Bronchial epithelial cell (primary cell): ENCODE data around the gene ORM2. TPM values are rescaled to one million over a fixed set of nuclear protein-coding genes. Genes with fewer than 3 reads are reported as not detected.

Source experiments
- DNase-seq: peaks from one replicate; pipeline ENCODE4 v3.0.0-alpha.2; 2010; ENCODE audit warnings: low read depth
- FAIRE-seq: peaks from 2 replicates; lab custom pipeline; 2011; peaks lifted over from hg19 to GRCh38; lab: Jason Lieb, UNC
- H3K27me3 ChIP-seq: 2 replicates; pipeline ENCODE4 v1.5.1; 2011; ENCODE audit warnings: low read length; ENCODE audit not compliant: control insufficient read depth, insufficient read depth
- H3K36me3 ChIP-seq: 2 replicates; pipeline ENCODE4 v1.5.1; 2011; ENCODE audit warnings: low read length; ENCODE audit not compliant: control insufficient read depth, insufficient read depth
- H3K4me3 ChIP-seq: 2 replicates; pipeline ENCODE4 v1.5.1; 2011; ENCODE audit warnings: mild to moderate bottlenecking, low read depth, low read length, control low read depth
- total RNA-seq: library from RNA; depleted of rRNA; stranded (reverse); fragments of >200 nt; gene quantifications from 2 replicates; pipeline ENCODE4 v1.2.1, GENCODE V29; 2014
- TF ChIP-seq, protein P1 (sequence below): IDR thresholded peaks from 2 replicates; pipeline ENCODE4 v1.5.1; 2011; ENCODE audit warnings: mild to moderate bottlenecking, moderate library complexity, low read length, control low read depth, inconsistent platforms; ENCODE audit not compliant: insufficient read depth, severe bottlenecking

ORM2 gene
- total RNA-seq, 1 donor from 2014 or later = not detected

DNA sequence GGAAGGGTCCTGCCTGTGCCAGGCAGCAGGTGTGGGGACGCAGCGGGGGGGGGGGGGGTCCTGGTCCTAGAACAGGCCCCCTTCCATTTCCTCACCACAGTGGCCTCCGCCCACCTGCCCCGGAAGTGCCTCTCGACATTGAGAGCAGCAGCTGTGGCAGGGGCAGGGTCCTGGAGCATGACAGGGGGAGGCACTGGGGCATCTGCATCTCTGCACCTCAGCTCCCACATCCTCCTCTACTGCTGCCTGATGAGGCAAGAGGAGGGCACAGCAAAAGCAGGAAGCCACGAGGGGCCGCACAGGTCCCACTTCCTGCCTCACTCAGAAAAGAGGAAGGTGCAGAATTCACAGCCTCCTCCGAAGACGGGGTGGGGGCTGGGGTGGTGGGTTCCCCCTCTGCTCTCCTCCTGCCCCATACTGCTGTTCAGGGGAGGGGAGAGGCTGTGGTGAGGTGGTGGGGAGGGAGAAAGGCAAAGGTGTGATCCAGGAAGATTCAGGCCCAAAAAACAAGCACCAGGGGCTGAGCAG is 43.3 kb downstream of the ORM2 start:
- peaks cover 4% of the 10 kb centered on the region for H3K36me3 ChIP-seq
- TF ChIP-seq, protein P1, sequence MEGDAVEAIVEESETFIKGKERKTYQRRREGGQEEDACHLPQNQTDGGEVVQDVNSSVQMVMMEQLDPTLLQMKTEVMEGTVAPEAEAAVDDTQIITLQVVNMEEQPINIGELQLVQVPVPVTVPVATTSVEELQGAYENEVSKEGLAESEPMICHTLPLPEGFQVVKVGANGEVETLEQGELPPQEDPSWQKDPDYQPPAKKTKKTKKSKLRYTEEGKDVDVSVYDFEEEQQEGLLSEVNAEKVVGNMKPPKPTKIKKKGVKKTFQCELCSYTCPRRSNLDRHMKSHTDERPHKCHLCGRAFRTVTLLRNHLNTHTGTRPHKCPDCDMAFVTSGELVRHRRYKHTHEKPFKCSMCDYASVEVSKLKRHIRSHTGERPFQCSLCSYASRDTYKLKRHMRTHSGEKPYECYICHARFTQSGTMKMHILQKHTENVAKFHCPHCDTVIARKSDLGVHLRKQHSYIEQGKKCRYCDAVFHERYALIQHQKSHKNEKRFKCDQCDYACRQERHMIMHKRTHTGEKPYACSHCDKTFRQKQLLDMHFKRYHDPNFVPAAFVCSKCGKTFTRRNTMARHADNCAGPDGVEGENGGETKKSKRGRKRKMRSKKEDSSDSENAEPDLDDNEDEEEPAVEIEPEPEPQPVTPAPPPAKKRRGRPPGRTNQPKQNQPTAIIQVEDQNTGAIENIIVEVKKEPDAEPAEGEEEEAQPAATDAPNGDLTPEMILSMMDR = no peak
- H3K27me3 ChIP-seq = no peaks in the 10 kb centered on the region
- no peak for FAIRE-seq
- H3K4me3 ChIP-seq = no peak overlapping the region
- DNase-seq = no peak

DNA sequence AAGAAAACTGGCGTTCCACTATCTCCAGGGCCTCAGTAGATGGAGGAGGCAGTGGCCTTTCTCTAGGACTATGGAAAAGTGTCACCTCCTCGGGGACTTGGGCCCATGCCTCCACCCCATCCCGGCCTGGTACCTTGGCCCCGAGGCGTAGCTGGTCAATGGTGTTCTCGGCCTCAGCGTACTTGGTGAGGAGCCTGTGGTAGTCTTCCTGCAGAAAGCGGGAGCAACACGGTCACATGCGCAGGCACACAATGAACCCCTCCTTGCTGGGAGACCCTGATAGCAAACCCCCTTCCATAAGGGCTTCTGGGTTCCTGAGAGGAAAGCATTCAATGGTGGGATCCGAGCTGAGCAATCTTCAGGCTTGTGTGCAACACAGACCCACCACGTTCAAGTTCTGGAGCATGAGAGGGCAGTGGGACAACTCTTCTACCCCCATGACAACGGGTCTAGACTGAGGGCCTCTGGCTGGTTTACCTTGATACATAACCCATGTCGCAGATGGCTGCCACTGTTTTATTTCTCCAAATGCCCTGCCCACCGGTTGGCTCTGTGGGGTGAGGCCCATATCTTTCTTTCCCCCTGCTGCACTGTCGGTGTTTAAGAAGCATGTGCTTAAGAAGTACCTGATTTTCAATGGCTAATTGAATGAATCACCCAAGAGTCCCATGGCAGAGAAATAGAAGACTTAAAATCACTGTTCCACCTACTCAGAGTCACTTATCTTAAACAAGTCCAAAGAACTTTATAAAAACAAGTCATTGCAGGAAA is 44.5 kb downstream of the ORM2 start:
- Histone ChIP-seq H3K36me3 (peaks cover 4% of the 10 kb centered on the region), H3K4me3 (no peak overlapping the region), H3K27me3 (no peaks in the 10 kb centered on the region)
- TF ChIP-seq, protein P1 = no peak
- DNase-seq (no peak), FAIRE-seq (no peak)

DNA sequence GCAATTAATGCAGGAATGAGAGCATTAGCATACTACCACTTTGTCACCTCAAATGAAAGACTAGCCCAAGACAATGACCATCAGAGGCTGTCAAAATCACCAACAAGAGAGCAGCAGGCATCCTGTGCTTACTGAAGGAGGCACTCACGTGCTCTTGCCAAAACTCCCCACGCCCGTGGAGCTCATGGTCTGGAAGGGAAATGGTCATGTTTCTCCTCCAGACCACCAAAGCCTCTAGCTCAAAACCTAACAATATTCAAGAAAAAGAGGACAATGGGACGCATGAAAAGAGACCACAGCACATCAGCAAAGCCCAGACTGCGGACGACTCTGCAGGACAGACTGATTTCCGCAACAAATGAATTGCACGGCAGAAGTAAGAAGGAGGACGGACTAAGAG is 45.3 kb downstream of the ORM2 start:
- no peak for FAIRE-seq
- Histone ChIP-seq H3K36me3 (peaks cover 7% of the 10 kb centered on the region), H3K27me3 (no peaks in the 10 kb centered on the region), H3K4me3 (no peak overlapping the region)
- DNase-seq = no peak
- TF ChIP-seq, protein P1 = no peak

DNA sequence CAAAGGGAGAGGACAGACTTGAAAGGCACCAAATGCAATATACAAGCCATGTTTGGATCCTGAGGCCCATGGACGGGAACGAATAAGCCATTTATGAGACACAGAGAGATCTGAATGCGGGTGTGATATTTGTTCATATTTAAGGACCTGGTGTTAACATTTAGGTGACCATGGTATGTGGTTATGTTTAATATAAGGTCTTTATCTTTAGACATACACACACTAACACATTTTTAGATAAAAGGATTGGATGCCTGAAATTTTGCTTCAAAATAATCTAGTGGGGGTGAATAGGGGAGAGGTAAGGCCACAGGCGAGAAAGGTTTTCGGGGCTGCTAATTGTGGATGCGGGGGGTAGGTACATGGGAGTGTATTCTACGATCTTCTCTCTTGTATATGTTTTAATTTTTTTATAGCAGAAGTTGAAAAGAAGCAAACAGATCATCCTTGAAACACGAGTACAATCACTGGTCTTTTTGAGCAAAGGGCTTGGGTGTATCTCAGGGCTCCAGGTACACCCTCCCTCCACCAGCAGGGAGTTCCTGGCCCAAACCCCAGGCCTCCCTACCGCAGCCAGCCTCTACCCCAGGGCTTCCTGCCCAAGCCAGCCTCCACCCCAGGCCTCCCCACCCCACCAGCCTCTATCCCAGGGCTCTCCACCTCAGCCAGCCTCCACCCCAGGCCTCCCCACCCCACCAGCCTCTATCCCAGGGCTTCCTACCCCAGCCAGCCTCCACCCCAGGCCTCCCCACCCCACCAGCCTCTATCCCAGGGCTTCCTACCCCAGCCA is 45.9 kb downstream of the ORM2 start:
- H3K36me3 ChIP-seq = peaks cover 7% of the 10 kb centered on the region
- no peak overlapping the region for H3K4me3 ChIP-seq
- FAIRE-seq = no peak
- no peaks in the 10 kb centered on the region for H3K27me3 ChIP-seq
- TF ChIP-seq, protein P1 = no peak
- DNase-seq = no peak

DNA sequence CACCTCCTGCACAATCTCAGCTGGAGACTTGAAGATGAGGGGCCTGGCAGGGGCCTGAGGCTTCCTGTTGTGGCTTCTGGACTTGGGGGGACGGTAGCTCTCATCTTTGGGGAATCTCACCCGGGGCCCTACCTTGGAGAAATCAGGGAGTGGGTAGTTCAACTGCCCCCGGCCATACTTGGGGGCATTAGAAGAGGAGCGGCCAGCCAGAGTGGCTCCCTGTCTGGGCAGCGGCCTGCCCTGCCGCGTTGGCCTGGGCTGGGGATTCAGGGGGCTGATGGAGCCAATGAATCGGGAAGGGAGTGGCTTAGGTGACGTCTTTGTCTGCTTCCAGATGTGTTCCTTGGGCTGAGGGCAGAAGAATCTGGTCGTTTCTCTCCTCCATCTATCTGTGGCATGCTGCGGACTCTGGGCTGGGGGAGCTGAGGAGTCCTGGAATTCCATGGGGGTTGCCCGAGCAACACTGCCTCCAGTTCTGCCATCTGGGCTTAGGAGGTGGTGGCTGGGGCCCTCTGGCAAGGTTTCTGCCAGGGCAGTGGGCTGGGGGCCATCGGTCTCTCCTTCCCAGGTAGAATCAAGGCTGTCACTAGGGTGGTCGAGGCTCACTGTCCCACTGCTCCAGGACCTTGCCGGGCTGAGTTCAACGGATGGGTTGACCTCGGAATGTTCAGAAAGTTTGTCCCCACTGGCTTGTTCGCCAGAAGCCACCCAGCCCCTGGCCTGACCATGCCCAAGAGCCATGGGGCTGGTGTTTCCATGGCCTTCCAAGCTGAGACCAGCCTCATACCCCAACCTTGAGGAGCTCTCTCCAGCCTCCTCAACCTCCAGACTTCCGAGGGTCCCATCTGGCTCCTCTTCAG is 47.1 kb downstream of the ORM2 start:
- Histone ChIP-seq H3K36me3 (peaks cover 8% of the 10 kb centered on the region), H3K27me3 (no peaks in the 10 kb centered on the region), H3K4me3 (no peak overlapping the region)
- TF ChIP-seq, protein P1 = no peak
- DNase-seq (no peak), FAIRE-seq (no peak)
